GM18909 (cell line): ENCODE data around the gene DHX35.

Experiments
- ATAC-seq: cut with Tn5 transposase; IDR thresholded peaks from one replicate; pipeline ENCODE4 v1.9.1; 2021; ENCODE audit warnings: mild to moderate bottlenecking; ENCODE audit not compliant: unreplicated experiment, poor library complexity

The DHX35 gene

GRCh38 chr20:38962044-38962927, at the start of gene DHX35:
Gene DHX35 (plus strand): TSS chr20:38962344. CDS start chr20:38962368, 24 bp downstream.
- peak; percentile 95 for ATAC-seq

- ATAC-seq: no peak
Measured at GRCh38 chr20:38915355-38915754, 46.8 kb upstream of the DHX35 start.

- no peak for ATAC-seq
Measured at GRCh38 chr20:38917657-38918056, 44.5 kb upstream of the DHX35 start.

- no peak for ATAC-seq
Measured at GRCh38 chr20:38918172-38918571, 44.0 kb upstream of the DHX35 start.

GRCh38 chr20:38919683-38920082, 42.5 kb upstream of the DHX35 start:
- no peak for ATAC-seq

- ATAC-seq: no peak
Measured at GRCh38 chr20:38920411-38920810, 41.7 kb upstream of the DHX35 start.

GRCh38 chr20:38920851-38921250, 41.3 kb upstream of the DHX35 start:
- ATAC-seq: no peak

GRCh38 chr20:38924718-38925117, 37.4 kb upstream of the DHX35 start:
- ATAC-seq: no peak

GRCh38 chr20:38926142-38926933, 35.8 kb upstream of the DHX35 start, which contains the start of gene FAM83D:
Gene FAM83D (plus strand): TSS chr20:38926417. CDS start chr20:38926443, 26 bp downstream.
- ATAC-seq: peak; percentile 94

- ATAC-seq: peak; percentile 13
Measured at GRCh38 chr20:38926934-38927616, 35.1 kb upstream of the DHX35 start.

GRCh38 chr20:38927902-38928578, 34.1 kb upstream of the DHX35 start:
- no peak for ATAC-seq

- no peak for ATAC-seq
Measured at GRCh38 chr20:38930242-38930569, 31.9 kb upstream of the DHX35 start.

GRCh38 chr20:38931984-38932383, 30.2 kb upstream of the DHX35 start:
- ATAC-seq: no peak

GRCh38 chr20:38932457-38933120, 29.6 kb upstream of the DHX35 start:
- no peak for ATAC-seq

- ATAC-seq: no peak
Measured at GRCh38 chr20:38934530-38934929, 27.6 kb upstream of the DHX35 start.

- ATAC-seq: no peak
Measured at GRCh38 chr20:38935285-38935684, 26.9 kb upstream of the DHX35 start.

- ATAC-seq: no peak
Measured at GRCh38 chr20:38935967-38936407, 26.2 kb upstream of the DHX35 start.

GRCh38 chr20:38937000-38937399, 25.1 kb upstream of the DHX35 start:
- ATAC-seq: no peak

GRCh38 chr20:38937978-38938473, 24.1 kb upstream of the DHX35 start:
- no peak for ATAC-seq
